Measurements from ENCODE around the gene WEE2.

DNA sequence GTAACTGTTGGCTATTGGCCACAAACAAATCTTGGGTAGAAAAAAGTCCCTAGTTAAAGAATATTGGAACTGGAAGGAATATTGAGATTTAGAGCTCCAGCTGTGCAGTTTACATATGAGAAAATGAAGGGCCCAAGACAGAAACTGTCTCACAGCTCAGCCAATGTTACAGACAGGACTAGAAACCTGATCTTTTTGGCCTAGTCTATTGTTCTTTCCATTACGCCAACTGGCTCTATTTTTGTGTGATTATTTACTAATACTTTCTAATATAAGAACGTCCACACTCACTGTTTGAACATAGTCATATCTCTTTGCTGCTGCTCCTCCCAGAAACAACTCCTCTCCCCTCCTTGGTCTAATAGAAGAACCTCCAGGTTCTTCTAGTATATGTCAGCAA, 1.2 kb downstream of the WEE2 start:
- TF ChIP-seq, protein P1, sequence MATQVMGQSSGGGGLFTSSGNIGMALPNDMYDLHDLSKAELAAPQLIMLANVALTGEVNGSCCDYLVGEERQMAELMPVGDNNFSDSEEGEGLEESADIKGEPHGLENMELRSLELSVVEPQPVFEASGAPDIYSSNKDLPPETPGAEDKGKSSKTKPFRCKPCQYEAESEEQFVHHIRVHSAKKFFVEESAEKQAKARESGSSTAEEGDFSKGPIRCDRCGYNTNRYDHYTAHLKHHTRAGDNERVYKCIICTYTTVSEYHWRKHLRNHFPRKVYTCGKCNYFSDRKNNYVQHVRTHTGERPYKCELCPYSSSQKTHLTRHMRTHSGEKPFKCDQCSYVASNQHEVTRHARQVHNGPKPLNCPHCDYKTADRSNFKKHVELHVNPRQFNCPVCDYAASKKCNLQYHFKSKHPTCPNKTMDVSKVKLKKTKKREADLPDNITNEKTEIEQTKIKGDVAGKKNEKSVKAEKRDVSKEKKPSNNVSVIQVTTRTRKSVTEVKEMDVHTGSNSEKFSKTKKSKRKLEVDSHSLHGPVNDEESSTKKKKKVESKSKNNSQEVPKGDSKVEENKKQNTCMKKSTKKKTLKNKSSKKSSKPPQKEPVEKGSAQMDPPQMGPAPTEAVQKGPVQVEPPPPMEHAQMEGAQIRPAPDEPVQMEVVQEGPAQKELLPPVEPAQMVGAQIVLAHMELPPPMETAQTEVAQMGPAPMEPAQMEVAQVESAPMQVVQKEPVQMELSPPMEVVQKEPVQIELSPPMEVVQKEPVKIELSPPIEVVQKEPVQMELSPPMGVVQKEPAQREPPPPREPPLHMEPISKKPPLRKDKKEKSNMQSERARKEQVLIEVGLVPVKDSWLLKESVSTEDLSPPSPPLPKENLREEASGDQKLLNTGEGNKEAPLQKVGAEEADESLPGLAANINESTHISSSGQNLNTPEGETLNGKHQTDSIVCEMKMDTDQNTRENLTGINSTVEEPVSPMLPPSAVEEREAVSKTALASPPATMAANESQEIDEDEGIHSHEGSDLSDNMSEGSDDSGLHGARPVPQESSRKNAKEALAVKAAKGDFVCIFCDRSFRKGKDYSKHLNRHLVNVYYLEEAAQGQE (tag by site-specific recombination; IDR thresholded peaks at IDR 0.05) = no peak
- TF ChIP-seq BCL11A (tag by site-specific recombination; IDR thresholded peaks at IDR 0.05; ENCODE audit: low read depth) (no peak), TCF7L2 (IDR thresholded peaks at IDR 0.05; ENCODE audit: borderline replicate concordance, low read depth, low read length) (no peak), ZNF76 (tag by site-specific recombination; IDR thresholded peaks at IDR 0.05; ENCODE audit: borderline replicate concordance, low read depth) (no peak), ZNF223 (tag by site-specific recombination; IDR thresholded peaks at IDR 0.05) (no peak), MEIS1 (CRISPR knock-in tag; IDR thresholded peaks at IDR 0.05; ENCODE audit: borderline replicate concordance) (no peak), KLF1 (tag by site-specific recombination; IDR thresholded peaks at IDR 0.05) (no peak), ZBTB8A (tag by site-specific recombination; IDR thresholded peaks at IDR 0.05) (no peak), ZNF138 (tag by site-specific recombination; IDR thresholded peaks at IDR 0.05; ENCODE audit: borderline replicate concordance) (no peak)
- TF ChIP-seq, protein P2, sequence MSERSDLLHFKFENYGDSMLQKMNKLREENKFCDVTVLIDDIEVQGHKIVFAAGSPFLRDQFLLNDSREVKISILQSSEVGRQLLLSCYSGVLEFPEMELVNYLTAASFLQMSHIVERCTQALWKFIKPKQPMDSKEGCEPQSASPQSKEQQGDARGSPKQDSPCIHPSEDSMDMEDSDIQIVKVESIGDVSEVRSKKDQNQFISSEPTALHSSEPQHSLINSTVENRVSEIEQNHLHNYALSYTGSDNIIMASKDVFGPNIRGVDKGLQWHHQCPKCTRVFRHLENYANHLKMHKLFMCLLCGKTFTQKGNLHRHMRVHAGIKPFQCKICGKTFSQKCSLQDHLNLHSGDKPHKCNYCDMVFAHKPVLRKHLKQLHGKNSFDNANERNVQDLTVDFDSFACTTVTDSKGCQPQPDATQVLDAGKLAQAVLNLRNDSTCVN (tag by site-specific recombination; optimal IDR thresholded peaks at IDR 0.05) = no peak
- TF ChIP-seq, protein P3, sequence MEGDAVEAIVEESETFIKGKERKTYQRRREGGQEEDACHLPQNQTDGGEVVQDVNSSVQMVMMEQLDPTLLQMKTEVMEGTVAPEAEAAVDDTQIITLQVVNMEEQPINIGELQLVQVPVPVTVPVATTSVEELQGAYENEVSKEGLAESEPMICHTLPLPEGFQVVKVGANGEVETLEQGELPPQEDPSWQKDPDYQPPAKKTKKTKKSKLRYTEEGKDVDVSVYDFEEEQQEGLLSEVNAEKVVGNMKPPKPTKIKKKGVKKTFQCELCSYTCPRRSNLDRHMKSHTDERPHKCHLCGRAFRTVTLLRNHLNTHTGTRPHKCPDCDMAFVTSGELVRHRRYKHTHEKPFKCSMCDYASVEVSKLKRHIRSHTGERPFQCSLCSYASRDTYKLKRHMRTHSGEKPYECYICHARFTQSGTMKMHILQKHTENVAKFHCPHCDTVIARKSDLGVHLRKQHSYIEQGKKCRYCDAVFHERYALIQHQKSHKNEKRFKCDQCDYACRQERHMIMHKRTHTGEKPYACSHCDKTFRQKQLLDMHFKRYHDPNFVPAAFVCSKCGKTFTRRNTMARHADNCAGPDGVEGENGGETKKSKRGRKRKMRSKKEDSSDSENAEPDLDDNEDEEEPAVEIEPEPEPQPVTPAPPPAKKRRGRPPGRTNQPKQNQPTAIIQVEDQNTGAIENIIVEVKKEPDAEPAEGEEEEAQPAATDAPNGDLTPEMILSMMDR (tag by site-specific recombination; IDR thresholded peaks at IDR 0.05) = no peak
- TF ChIP-seq, protein P4, sequence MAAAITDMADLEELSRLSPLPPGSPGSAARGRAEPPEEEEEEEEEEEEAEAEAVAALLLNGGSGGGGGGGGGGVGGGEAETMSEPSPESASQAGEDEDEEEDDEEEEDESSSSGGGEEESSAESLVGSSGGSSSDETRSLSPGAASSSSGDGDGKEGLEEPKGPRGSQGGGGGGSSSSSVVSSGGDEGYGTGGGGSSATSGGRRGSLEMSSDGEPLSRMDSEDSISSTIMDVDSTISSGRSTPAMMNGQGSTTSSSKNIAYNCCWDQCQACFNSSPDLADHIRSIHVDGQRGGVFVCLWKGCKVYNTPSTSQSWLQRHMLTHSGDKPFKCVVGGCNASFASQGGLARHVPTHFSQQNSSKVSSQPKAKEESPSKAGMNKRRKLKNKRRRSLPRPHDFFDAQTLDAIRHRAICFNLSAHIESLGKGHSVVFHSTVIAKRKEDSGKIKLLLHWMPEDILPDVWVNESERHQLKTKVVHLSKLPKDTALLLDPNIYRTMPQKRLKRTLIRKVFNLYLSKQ (tag by site-specific recombination; IDR thresholded peaks at IDR 0.05; ENCODE audit: borderline replicate concordance) = no peak
- TF ChIP-seq, protein P5, sequence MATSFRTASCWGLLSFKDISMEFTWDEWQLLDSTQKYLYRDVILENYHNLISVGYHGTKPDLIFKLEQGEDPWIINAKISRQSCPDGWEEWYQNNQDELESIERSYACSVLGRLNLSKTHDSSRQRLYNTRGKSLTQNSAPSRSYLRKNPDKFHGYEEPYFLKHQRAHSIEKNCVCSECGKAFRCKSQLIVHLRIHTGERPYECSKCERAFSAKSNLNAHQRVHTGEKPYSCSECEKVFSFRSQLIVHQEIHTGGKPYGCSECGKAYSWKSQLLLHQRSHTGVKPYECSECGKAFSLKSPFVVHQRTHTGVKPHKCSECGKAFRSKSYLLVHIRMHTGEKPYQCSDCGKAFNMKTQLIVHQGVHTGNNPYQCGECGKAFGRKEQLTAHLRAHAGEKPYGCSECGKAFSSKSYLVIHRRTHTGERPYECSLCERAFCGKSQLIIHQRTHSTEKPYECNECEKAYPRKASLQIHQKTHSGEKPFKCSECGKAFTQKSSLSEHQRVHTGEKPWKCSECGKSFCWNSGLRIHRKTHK (tag by site-specific recombination; IDR thresholded peaks at IDR 0.05) = no peak

Measured in HEK293 (cell line).